HUDEP-2 (cell line): ENCODE measurements around the gene SMYD2.

ENCODE experiments used
- DNase-seq, 76 experiments: peaks; one replicate each; lab custom pipeline; 2025; ENCODE audit not compliant: unreplicated experiment in 76 of 76; lab: John Stamatoyannopoulos, UW

Gene SMYD2

GRCh38 chr1:214300149-214300780, 19.3 kb downstream of the SMYD2 start:
- no peak for DNase-seq

GRCh38 chr1:214301526-214301925, 20.6 kb downstream of the SMYD2 start:
- no peak for DNase-seq

- no peak for DNase-seq
Observed at GRCh38 chr1:214303141-214303930, 22.4 kb downstream of the SMYD2 start.

- no peak for DNase-seq
Observed at GRCh38 chr1:214305164-214305751, 24.3 kb downstream of the SMYD2 start.

GRCh38 chr1:214306269-214306668, 25.3 kb downstream of the SMYD2 start:
- no peak for DNase-seq

- DNase-seq = no peak
Observed at GRCh38 chr1:214310010-214310409, 29.1 kb downstream of the SMYD2 start.

GRCh38 chr1:214310777-214311690, 30.1 kb downstream of the SMYD2 start:
- DNase-seq = no peak

- DNase-seq = no peak
Observed at GRCh38 chr1:214312530-214313051, 31.6 kb downstream of the SMYD2 start.

GRCh38 chr1:214314178-214314843, 33.4 kb downstream of the SMYD2 start:
- no peak for DNase-seq

GRCh38 chr1:214316593-214316992, 35.6 kb downstream of the SMYD2 start:
- DNase-seq = no peak

- DNase-seq = no peak
Observed at GRCh38 chr1:214317300-214317699, 36.3 kb downstream of the SMYD2 start.

GRCh38 chr1:214317734-214318133, 36.8 kb downstream of the SMYD2 start:
- DNase-seq = no peak

- DNase-seq = no peak
Observed at GRCh38 chr1:214318356-214318755, 37.4 kb downstream of the SMYD2 start.

- DNase-seq = no peak
Observed at GRCh38 chr1:214318956-214319736, 38.2 kb downstream of the SMYD2 start.

GRCh38 chr1:214319938-214320337, 39.0 kb downstream of the SMYD2 start:
- DNase-seq = no peak

GRCh38 chr1:214321705-214322453, 40.9 kb downstream of the SMYD2 start:
- no peak for DNase-seq

- no peak for DNase-seq
Observed at GRCh38 chr1:214324896-214325800, 44.2 kb downstream of the SMYD2 start.

GRCh38 chr1:214326406-214326805, 45.4 kb downstream of the SMYD2 start:
- peak in 4 of 76 experiments; percentile 8 to 39 (median 10) for DNase-seq
